GM21423 (cell line): ENCODE measurements around the gene SNCB.

Source experiments
- ATAC-seq: cut with Tn5 transposase; IDR thresholded peaks from one replicate; pipeline ENCODE4 v1.9.1; 2021; ENCODE audit warnings: mild to moderate bottlenecking, moderate library complexity; ENCODE audit not compliant: unreplicated experiment

Gene SNCB

DNA sequence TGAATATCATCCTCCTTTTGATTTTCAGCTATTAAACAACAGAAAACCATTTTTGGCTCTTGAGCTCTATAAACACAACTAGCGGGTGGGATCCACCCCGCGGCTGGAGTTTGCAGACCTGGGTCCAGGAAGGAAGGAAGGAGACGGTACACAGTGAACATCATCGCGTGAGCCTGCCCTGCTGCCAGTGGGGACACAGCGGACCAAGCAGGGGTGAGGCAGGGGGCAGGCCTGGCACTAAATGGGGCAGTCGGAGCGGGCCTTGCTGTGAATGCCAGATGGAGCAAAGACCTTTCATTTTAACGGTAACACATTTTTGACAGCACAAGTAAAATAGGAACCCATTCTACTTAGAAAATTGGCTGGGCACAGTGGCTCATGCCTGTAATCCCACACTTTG is 31.3 kb upstream of the SNCB start:
- no peak for ATAC-seq

DNA sequence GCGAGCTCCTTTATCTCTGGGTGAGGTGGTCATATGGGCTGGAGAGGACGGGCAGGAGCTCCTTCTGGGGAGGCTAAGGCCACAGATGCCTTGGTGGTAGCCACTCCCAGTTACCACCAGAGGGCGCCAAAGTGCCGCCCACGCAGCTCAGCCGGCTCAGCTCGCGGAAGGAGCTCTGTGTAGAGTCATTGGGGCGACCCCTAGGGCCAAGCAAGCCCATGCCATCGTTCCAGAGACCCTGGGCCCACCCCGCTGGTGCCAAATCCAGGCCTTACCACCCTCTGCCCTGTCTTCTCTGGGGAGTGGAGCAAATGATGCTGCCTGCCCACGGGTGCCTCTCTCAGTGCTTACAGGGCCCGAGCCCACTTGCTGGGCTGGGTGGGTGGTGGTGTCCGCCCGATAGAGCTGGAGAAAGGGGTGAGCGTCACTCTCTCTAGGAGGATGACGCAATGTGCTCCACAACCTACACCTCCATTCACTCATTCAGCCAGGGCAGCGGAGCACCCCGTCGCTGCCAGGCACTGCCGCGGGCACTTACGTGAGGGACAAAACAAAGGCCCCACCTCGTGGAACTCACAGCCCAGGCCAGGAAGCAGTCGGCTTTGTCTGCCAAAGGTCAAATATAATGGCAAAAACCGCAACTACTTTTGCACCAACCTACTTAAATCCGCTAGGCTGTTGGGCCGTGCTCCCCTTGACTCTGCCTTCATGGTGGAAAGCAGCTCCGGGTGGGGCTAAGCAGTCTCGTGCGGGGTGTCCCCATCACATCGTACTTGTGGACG is 30.7 kb upstream of the SNCB start:
- peak; percentile 52 for ATAC-seq

- ATAC-seq: peak; percentile 27
Measured at GRCh38 chr5:176660530-176660859, 30.2 kb upstream of the SNCB start.

DNA sequence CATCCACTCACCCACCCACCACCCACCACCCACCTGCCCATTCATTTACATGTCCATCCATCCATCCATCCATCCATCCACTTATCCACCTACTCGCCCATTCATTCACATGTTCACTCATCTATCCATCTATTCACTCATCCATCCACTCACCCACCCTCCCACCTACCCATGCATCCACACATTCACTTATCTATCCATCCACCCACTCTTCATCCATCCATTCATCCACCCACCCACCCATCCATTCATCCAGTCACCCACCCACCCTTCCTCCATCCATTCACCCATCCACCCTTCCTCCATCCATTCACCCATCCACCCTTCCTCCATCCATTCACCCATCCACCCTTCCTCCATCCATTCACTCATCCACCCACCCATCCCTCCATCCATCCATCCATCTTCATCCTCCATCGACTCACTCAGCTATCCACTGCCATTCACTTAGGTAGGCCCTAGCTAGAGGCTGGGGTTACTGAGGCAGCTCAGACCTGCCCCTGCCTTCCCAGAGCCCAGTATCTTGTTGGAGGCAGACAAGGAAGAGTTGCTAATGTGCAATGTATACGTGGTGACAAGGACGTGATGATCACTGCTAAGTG is 29.6 kb upstream of the SNCB start:
- ATAC-seq: no peak

GRCh38 chr5:176659512-176659839 is 29.1 kb upstream of the SNCB start:
- no peak for ATAC-seq

DNA sequence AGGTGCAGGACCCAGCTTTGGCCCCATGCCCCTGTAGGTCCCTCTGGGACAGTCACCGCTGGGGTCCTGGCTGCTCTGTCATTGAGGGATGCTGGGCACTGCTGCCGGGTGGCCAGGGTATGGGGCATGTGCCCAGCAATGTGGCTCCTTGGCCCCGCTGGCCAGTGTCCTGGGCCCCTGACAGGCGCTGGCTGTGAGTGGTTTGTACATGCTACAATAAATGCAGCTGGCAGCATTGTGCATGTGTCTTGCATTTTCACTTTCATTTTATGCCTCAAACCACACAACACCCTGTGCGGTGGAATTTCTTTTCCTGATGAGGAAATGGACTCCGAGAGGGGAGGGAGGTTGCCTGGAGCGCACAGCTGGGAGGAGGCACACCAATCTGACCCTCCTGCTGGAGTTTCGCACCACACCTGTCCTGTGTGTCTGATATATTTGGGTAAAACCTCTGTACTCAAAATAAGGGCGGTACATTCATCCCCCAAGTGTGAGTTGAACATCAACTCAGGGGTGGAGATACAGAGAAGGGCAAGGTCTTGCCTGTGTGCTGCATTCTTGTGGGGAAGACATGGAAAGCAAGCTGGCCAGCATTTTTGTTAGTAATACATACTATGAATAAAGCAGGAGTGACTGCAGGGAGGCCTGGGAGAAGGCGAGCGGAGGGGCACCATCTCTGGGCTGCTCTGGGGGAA is 28.6 kb upstream of the SNCB start:
- peak; percentile 40 for ATAC-seq

GRCh38 chr5:176658007-176658599 is 27.8 kb upstream of the SNCB start:
- peak; percentile 45 for ATAC-seq

GRCh38 chr5:176656467-176656990 is 26.2 kb upstream of the SNCB start:
- no peak for ATAC-seq

DNA sequence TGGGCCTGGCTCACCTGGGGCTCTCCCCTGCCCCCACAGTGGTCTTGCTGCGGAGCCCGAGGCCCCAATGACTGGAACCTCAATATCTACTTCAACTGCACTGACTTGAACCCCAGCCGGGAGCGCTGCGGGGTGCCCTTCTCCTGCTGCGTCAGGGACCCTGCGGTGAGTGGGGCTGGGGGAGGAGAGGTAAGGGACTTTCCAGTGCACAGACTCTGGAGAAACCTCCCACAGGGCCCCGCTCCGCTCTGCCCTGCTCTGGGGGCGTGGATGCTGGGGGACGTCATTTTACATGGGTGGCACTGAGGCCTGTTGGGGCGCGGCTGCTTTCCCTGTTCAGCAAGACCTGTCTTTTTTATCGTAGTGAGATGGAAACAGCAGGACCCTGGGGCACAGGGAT is 24.5 kb upstream of the SNCB start:
- no peak for ATAC-seq

DNA sequence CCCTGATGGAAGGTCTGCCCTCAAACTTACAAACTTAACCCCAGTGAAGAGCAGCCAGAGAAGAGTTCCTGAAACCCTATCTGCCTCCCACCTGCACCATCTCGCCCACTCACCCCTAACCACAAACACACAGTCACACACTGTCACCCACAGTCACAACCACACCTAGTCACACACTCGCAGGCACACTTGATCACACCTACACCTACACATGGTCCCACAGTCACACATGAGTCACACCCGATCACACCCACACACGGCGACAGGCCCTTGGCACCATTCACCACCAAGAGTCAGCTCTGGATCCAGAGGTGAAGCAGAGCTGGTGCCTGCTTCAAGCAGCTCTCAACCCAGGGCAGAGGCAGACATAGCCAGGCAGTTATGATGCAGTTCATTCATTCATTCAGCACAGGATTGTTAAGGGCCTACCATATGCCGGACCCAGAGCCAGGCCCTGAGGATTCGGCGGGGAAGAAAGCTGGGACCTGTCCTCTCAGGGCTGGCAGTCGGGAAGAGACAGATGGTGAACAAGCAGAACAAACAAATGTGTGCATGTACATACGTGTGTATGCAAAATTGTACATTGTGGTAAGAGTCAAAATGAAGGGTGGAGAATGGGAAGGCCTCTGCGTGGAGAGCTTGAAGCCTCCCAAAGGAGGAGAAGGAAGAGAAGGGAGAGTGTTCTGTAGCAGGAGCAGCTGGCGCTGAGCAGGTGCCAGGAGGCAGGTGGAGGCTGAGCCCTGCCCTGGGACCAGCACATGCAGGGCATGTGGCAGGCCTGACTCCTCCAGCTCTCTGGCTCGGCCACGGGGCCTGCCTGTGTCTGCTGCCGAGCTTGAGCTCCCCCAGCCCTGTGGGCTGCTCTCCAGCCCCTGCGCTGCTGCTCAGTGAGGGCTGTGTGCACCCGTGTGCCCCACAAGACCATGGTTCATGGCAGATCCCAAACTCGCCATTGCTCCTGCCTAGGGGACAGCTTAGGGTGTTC is 23.4 kb upstream of the SNCB start:
- no peak for ATAC-seq

DNA sequence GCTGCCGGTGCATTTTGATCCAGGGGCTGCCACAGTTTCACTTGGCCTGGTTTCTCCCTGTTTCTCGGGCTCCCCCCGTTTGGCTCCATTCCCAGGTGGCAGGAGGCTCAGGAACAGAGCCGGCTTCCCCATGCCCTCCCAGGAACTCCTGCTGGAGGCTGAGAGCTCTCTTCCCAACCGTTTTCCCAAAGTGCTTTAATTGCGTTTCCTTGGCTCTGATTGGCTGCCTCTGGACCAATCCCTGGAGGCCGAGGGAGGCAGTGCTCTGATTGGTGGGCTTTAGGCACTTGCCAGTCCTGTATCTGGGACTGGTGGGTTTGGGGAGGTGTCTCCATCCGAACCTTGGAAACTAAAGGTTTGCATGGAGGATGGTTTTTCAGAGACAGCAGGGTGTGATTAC is 21.8 kb upstream of the SNCB start:
- ATAC-seq: no peak

DNA sequence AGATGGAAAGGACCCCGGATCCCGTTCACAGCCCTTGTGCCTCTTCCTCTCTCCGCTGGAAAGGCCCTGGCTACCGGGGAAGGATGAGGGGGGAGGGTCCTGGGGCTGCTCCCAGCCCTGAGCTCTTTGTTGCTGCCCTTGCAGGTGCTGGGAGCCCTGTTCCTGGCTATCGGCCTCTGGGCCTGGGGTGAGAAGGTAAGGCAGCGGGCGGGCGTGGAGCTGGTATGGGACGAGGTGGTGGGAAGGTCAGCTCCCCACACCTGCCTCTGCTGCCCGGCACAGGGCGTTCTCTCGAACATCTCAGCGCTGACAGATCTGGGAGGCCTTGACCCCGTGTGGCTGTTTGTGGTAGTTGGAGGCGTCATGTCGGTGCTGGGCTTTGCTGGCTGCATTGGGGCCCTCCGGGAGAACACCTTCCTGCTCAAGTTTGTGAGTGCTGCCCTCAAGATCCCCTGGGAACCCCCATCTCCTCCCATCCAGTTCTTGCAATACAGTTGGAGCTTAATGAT is 21.2 kb upstream of the SNCB start:
- ATAC-seq: no peak

DNA sequence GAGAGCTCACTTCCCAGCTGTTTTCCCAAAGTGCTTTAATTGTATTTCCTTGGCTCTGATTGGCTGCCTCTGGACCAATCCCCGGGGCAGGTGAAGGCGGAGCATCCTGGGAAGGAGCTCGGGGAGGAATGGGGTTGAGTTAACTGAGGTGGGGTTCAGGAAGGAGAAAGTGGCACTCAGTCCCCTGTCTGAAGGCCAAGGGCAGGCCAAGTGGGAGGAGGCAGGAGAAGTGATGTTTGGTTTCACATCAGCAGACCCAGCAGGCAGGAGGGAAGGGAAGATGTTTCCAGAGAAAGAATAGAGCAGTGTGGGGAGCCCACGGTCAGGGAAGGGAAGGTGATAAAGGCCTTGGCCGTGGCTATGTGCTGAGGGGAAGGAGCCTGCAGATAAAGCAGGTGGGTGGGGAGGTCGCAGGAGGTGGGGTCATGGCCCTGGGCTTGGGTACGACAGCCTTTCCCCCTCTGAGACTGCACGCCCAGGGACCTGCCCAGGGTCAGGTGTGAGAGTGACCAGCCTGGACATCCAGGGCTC is 20.1 kb upstream of the SNCB start:
- ATAC-seq: no peak

DNA sequence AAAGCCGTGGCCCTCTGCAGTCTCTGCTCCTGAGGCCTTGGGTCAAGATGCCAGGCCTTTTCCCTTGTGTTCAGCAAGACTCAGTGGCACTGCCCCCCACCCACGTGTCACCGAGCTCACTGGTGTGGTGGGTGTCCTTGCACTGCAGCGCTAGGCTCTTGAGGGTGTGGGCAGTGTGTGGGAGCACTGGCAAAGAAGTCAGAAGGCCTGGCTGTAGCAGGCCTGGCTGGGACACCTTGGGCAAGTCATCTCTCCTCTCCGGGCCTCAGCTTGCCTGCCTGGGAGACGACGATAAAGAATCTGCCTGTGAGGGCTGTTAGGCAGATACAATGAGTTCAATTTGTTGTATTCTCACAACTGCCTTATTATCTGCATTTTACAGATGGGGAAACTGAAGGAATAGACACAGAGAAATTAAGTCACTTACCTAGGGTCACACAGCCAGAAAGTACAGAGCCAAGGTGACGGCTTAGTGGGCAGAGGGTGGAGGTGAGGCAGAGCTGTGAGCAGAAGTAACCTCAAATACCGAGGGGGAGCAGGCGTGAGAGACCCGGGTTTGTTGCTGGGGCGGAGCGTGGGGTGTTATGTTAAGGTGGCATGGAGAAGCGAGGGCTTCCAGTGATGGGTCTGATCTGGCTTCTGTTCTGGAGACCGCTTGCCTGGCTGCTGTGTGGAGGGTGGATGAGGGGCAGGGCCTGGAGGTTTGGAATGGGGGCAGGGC is 18.3 kb upstream of the SNCB start:
- ATAC-seq: no peak

DNA sequence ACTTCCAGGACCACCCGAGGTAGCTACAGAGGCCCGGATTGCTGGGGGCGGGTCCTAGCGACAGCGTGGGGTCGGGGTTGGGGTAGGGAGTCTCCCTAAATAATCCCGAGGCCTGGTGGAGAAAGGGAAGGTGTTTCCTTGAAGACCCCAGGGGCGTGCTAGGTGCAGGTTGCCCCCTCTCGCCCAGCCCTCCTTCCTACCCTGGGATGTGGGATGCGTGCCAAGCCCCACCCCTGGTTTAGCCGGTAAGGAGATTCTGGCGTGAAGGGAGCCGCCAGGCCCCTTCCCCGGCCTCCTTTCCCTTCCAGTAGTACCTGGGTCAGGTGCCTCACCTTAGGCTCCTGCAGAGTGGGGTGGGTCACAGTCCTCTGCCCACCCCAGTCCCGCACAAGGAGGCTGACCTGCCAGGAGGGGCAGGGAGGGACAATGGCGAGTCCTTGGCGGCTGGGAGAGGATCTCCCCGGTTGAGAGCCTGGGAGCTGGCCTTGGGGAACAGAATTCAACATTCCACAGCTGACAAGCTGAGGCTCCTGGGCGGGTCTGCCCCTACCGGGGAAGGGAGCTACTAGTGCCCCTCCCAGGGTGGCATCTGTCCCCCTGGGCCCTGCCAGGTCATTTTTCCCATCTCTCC is 17.6 kb upstream of the SNCB start:
- no peak for ATAC-seq

DNA sequence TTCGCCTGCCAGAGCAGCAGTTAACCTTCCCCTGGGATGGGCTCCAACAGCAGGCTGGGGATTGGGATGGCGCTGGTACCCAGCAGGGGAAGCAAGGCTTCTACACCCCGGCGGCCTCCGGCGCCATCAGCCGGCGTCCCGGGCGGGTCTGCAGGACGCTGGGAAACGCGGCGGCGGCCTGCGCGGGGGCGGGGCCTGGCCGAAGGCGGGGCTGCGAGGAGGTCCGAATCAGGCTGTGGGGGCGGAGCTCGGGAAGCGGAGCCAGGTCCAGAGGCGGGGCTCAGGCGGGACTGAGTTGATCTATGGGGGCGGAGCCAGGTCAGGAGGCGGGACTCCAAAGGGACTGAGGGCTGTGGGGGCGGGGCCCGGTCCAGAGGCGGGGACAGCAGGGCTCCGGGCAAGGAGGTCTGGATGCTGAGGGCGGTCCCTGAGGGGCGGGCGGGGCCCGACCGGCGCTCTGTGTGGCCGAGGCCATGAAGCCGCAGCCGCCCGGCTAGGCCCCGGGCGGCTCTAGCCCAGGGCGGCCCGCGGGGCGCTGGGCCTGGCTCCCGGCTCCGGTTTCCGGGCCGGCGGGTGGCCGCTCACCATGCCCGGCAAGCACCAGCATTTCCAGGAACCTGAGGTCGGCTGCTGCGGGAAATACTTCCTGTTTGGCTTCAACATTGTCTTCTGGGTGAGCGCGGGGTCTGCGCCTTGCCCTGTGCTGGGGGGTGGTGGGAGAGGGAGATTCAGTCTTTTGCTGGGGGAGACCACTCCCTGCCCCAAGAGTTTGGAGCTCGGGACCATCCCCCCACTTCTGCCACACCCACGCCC is 16.9 kb upstream of the SNCB start, which contains the start of gene TSPAN17:
Gene TSPAN17 (plus strand): TSS at position 455 of the 813 bp plus-strand sequence. CDS start 132 bp downstream, at position 587.
- ATAC-seq: peak; percentile 94

DNA sequence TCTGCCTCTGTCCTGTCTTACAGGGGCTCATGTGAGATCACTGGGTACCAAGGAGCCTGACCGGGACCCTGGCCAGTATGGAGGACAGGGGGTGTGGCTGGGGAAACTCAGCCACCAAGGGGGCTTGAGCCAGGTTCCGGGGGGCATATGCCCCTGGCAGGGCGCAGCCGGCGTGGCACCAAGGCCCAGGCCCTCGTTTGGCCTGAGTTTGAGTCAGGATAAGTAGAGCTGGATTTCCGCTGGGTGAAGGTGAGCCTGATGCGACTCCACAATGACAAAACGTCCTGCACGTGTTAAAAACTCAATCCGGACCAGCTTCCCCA is 16.3 kb upstream of the SNCB start:
- peak; percentile 2 for ATAC-seq

- no peak for ATAC-seq
Measured at GRCh38 chr5:176646049-176646706, 15.8 kb upstream of the SNCB start.
